HG03064 (cell line): Measurements from ENCODE around the gene KIR2DL4.
"Not testable (repeated sequence)": the region's sequence is repeated elsewhere in the genome, so short reads cannot be mapped to it uniquely, and the experiment has no call there.

ENCODE experiments used
- ATAC-seq: cut with Tn5 transposase; IDR thresholded peaks from one replicate; pipeline ENCODE4 v1.9.1; 2021; ENCODE audit warnings: low read depth; ENCODE audit not compliant: unreplicated experiment

KIR2DL4 gene

DNA sequence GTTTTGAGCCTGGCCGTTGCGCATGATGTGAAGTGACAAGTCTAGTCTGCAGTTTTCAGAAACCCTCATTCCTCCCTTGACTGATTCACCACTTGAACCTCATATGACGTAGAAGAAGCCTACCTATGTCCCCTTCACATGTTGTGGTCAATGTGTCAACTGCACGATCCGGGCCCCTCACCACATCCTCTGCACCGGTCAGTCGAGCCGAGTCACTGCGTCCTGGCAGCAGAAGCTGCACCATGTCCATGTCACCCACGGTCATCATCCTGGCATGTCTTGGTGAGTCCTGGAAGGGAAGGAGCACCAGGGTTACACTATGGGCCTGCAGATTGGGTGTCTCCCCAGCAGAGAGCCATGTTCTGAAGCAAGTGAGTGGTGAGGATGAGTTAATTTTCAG lies at the start of gene KIR2DL4:
Gene KIR2DL4 (plus strand): TSS at position 201 of the 400 bp plus-strand sequence. CDS start 42 bp downstream, at position 243.
- no peak for ATAC-seq

DNA sequence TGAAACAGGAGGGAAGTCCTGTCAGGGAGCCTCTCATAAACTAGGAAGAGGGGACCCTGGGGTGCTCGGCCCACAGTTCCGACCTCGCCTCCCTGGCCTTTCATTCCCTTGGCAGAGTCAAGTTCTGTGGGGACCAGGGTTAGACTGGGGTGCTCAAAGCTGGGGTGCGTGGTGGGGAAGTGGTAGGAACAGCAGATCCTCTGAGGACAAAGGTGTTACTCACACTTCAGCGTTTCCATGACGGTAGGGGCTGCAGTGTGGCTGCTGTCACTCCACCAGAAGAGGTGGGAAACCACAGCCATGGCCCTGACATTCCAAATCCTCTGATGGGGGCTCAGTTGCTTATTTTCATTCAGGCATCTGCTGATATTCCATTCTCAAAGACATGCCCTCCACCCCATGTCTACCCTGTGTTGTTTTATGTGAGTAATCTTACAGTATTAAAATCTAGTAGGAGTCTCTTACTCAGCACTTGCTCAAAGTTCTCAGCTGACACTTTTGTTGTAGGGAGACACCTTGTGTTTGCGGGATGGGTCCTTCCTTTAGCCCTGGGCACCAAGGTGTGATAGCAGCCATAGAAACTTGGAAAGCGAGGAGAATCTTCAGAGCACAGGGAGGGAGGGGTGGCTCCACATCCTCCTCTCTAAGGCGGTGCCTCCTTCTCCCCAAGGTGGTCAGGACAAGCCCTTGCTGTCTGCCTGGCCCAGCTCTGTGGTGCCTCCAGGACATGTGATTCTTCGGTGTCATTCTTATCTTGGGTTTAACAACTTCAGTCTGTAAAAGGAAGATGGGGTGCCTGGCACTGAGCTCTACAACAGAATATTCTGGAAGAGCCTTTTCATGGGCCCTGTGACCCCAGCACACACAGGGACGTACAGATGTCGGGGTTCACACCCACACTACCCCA lies 47.0 kb upstream of the KIR2DL4 start:
- not testable (repeated sequence) for ATAC-seq

DNA sequence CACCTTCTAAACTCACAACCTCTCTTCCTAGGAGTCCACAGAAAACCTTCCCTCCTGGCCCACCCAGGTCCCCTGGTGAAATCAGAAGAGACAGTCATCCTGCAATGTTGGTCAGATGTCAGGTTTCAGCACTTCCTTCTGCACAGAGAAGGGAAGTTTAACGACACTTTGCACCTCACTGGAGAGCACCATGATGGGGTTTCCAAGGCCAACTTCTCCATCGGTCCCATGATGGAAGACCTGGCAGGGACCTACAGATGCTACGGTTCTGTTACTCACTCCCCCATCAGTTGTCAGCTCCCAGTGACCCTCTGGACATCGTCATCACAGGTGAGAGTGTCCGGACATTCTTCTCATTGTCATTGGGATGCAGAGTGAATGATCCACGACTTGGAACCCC lies 44.8 kb upstream of the KIR2DL4 start:
- not testable (repeated sequence) for ATAC-seq

DNA sequence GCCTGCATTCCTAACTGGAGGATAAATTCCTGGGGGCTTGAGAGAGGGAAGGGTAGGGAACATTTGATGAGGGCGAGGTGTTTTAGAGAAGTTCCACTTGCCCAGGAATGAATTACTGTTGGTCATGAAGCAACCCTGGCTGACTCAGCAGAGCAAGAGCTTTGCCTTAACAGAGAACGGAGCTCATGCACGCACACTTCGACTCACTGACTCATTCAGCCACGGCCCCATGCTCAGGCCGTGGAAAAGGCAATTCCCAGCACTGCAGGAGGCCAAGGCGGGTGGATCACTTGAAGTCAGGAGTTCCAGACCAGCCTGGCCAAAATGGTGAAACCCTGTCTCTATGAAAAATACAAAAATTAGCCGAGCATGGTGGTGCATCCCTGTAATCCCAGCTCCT lies 39.2 kb upstream of the KIR2DL4 start:
- ATAC-seq, result not testable (repeated sequence)

DNA sequence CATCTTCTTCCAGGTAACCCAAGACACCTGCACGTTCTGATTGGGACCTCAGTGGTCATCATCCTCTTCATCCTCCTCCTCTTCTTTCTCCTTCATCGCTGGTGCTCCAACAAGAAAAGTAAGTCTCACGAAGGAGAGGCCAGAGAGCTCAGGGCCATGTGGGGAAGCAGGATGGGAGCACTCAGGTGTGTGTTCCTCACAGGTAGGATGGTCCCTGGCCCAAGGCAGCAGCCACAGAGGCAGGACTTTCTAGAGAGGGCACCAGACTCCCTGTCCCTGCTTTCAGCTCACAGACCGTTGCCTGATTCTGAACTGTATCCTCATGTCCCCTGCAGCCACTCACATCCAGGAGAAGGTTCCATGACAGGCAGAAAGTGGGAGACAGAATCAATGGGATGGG lies 36.9 kb upstream of the KIR2DL4 start:
- ATAC-seq, result not testable (repeated sequence)

DNA sequence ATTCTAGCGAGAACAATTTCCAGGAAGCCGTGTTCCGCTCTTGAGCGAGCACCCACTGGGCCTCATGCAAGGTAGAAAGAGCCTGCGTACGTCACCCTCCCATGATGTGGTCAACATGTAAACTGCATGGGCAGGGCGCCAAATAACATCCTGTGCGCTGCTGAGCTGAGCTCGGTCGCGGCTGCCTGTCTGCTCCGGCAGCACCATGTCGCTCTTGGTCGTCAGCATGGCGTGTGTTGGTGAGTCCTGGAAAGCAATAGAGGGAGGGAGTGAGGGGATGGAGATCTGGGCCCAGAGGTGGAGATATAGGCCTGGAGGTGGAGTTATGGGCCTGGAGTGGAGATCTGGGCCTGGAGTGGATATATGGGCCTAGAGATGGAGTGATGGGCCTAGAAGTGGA lies 33.8 kb upstream of the KIR2DL4 start, which contains the start of gene KIR2DL1:
Gene KIR2DL1 (plus strand): TSS at position 148 of the 400 bp plus-strand sequence. CDS start 58 bp downstream, at position 206.
- not testable (repeated sequence) for ATAC-seq

DNA sequence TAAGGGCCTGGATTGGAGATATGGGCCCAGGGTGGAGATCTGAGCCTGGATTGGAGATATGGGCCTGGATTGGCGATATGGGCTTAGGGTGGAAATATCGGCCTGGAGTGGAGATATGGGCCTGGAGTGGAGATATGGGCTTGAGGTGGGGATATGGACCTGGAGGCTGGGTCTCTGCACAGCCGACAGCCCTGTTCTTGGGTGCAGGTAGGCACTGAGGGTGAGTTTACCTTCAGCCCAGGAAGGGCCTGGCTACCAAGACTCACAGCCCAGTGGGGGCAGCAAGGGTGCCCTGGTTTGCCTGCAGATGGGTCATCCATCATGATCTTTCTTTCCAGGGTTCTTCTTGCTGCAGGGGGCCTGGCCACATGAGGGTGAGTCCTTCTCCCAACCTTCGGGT lies 32.9 kb upstream of the KIR2DL4 start:
- not testable (repeated sequence) for ATAC-seq

DNA sequence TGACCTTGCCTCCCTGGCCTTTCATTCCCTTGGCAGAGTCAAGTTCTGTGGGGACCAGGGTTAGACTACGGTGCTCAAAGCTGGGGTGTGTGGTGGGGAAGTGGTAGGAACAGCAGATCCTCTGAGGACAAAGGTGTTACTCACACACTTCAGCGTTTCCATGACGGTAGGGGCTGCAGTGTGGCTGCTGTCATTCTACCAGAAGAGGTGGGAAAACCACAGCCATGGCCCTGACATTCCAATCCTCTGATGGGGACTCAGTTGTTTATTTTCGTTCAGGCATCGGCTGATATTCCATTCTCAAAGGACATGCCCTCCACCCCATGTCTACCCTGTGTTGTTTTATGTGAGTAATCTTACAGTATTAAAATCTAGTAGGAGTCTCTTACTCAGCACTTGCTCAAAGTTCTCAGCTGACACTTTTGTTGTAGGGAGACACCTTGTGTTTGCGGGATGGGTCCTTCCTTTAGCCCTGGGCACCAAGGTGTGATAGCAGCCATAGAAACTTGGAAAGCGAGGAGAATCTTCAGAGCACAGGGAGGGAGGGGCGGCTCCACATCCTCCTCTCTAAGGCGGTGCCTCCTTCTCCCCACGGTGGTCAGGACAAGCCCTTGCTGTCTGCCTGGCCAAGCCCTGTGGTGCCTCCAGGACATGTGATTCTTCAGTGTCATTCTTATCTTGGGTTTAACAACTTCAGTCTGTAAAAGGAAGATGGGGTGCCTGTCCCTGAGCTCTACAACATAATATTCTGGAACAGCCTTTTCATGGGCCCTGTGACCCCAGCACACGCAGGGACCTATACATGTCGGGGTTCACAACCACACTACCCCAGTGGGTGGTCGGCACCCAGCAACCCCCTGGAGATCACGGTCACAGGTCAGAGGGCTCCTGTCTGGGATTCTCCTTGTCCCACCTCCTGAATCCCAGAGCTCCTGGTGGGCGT lies 32.1 kb upstream of the KIR2DL4 start:
- not testable (repeated sequence) for ATAC-seq

DNA sequence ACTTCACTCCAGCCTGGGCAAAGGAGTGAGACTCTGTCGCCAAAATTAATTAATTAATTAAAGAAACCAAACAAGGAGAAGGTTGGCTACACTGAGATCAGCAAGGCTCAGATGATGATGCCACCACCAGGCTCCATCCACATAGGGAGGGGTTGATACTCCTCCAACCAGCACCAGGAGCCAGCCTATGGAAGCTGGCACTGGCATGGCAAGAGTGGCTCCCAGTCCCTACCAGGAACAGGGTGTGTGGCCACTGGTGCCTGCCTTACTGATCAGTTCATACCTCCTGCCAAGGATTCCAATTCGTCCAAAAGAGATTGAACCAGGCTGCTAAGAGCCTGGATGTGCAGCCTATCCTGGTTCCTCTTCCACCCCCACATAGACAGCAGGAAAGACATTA lies 30.7 kb upstream of the KIR2DL4 start:
- not testable (repeated sequence) for ATAC-seq

DNA sequence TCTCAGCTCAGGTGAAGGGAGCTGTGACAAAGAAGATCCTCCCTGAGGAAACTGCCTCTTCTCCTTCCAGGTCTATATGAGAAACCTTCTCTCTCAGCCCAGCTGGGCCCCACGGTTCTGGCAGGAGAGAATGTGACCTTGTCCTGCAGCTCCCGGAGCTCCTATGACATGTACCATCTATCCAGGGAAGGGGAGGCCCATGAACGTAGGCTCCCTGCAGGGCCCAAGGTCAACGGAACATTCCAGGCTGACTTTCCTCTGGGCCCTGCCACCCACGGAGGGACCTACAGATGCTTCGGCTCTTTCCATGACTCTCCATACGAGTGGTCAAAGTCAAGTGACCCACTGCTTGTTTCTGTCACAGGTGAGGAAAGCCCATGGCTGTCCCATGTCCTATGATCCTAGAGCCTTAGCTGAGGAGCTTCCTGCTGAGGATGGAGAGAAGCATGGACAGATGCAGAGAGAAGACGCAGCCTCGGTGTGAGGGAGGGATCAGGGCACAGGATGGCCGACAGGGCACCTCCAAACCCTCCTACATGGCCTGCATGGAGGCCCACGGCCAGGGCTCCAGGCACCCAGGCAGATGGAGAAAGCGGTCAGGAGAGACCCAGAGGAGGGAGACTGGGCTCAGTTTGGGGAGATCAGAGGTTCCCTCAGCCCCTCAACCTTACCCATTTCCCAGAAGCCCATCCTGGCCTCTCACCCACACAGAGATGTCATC lies 28.2 kb upstream of the KIR2DL4 start:
- not testable (repeated sequence) for ATAC-seq

DNA sequence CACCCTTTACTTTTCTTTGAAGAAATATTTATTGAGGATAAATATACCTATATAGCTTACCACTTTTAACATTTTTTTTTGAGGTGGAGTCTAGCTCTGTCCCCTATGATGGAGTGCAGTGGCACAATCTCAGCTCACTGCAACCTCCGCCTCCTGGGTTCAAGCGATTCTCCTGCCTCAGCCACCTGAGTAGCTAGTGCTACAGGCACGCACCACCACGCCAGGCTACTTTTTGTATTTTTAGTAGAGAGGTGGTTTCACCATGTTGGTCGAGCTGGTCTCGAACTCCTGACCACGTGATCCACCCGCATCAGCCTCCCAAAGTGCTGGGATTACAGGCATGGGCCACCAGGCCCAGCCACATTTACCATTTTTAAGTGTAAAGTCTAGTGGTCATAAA lies 27.6 kb upstream of the KIR2DL4 start:
- ATAC-seq, result not testable (repeated sequence)

DNA sequence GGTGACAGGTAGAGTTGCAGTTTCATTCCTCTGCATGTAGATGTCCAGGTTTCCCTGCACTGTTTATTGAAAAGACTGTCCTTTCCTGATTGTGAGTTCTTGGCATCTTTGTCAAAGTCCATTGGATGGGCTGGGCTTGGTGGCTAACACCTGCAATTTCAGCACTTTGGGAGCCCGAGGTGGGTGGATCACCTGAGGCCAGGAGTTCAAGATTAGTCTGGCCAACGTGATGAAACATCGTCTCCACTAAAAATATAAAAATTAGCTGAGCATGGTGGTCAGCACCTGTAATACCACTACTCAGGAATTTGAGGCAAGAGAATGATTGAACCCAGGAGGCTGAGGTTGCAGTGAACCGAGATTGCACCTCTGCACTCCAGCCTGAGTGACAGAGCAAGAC lies 25.6 kb upstream of the KIR2DL4 start:
- not testable (repeated sequence) for ATAC-seq

DNA sequence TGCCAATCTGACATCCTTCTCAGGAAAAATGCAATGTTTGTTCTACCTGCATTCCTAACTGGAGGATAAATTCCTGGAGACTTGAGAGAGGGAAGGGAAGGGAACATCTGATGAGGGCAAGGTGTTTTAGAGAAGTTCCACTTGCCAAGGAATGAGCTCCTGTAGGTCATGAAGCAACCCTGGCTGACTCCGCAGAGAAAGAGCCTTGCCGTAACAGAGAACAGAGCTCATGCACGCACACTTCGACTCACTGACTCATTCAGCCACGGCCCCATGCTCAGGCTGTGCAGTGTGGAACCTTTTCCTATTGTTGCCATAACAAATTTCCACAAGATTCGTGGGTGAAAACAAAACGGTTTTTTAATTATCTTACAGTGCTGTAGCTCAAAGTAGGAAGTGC lies 24.5 kb upstream of the KIR2DL4 start:
- ATAC-seq, result not testable (repeated sequence)

DNA sequence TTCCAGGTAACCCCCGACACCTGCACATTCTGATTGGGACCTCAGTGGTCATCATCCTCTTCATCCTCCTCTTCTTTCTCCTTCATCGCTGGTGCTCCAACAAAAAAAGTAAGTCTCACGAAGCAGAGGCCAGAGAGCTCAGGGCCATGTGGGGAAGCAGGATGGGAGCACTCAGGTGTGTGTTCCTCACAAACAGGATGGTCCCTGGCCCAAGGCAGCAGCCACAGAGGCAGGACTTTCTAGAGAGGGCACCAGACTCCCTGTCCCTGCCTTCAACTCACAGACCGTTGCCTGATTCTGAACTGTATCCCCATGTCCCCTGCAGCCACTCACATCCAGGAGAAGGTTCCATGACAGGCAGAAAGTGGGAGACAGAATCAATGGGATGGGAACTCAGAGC lies 20.5 kb upstream of the KIR2DL4 start:
- not testable (repeated sequence) for ATAC-seq

DNA sequence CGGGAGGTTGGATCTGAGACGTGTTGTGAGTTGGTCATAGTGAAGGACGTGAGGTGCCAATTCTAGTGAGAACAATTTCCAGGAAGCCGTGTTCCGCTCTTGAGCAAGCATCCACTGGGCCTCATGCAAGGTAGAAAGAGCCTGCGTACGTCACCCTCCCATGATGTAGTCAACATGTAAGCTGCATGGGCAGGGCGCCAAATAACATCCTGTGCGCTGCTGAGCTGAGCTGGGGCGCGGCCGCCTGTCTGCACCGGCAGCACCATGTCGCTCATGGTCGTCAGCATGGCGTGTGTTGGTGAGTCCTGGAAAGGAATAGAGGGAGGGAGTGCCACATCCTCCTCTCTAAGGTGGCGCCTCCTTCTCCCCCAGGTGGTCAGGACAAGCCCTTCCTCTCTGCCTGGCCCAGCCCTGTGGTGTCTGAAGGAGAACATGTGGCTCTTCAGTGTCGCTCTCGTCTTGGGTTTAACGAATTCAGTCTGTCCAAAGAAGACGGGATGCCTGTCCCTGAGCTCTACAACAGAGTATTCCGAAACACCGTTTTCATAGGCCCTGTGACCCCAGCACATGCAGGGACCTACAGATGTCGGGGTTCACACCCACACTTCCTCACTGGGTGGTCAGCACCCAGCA lies 17.2 kb upstream of the KIR2DL4 start:
- ATAC-seq, result not testable (repeated sequence)

DNA sequence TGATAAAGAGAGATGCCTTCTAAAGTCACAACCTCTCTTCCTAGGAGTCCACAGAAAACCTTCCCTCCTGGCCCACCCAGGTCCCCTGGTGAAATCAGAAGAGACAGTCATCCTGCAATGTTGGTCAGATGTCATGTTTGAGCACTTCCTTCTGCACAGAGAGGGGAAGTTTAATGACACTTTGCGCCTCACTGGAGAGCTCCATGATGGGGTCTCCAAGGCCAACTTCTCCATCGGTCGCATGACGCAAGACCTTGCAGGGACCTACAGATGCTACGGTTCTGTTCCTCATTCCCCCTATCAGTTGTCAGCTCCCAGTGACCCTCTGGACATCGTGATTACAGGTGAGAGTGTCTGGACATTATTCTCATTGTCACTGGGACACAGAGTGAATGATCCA lies 15.3 kb upstream of the KIR2DL4 start:
- not testable (repeated sequence) for ATAC-seq

DNA sequence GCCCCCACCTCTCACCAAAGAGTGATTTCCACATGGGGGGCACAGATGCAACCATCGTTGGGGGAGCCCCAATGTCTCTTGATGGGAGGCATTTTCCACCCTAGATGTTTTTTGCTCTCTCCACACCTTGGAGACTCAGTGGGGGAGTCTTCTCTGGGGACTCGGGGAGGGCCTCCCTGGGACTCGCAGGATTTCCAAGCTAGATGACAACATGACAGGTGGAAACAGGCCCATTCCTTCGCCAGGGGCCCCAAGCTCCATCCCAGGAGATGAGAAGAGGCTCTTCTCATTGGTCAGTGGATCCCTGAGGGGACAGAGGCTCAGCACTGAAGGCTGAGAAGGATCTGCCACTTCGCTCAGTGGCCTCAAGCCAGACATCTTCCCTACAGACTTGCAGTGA lies 12.7 kb upstream of the KIR2DL4 start:
- ATAC-seq, result no peak

DNA sequence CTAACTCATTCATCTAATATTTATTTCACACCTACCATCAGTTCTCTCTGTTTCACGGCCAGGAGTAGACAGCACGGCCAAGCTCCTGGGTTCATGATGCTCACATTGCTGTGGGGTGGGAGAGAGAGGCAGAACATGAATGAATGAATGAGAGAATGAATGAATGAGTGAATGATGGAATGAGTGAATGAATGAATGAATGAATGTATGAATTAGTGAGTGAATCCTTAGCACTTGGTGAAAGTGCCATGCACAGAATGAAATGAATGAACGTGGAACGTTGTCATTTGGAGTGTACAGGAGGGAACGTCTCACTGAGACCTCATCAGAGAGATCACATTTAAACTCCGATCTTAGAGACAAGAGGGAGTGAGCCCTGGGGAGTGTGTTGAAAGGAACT lies 11.9 kb upstream of the KIR2DL4 start:
- ATAC-seq, result no peak

DNA sequence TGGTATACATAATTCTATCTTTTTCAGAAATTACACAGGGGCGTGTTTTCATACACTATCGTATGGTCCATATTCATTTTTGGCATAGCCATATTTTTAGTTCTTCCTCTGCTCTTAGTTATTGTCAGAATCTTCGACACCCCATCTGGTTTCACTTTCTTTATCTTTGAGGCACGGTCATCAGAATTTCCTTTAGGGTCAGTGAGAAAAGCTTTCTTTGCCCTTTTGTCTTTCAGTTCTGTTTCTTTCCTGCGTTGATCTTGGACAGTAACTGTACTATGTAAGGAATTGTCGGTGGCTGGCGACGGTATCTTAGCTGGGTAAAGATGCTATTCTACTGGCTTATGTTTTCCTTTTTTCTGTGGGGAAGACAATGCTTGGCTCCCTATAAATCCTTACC lies 10.6 kb upstream of the KIR2DL4 start:
- ATAC-seq, result no peak

DNA sequence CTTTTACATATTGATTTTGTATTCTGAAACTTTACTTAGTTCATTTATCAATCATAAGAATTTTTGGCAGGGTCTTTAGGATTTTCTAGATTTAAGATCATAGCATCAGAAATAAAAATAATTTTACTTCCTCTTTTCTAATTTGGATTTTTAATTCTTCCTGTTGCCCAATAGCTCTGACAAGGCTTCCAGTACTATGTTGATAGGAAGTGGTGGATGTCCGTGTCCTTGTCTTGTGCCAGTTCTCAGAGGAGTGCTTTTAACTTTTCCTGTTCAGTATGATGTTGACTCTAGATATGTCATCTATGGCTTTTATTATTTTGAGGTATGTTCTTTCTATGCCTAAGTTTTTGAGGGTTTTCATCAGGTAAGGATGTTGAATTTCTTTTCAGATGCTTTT lies 7.7 kb upstream of the KIR2DL4 start:
- ATAC-seq, result no peak
